Mesenchymal stem cell (in vitro differentiated cells and primary cell): Measurements from ENCODE around the gene GPRASP2. TPM values are rescaled to one million over a fixed set of nuclear protein-coding genes. Genes with fewer than 3 reads are reported as not detected.

Experiments used
- DNase-seq: peaks from one replicate; pipeline ENCODE4 v3.0.0-alpha.2; 2013
- H2AFZ ChIP-seq: one replicate; pipeline ENCODE4 v1.6.1; 2013; ENCODE audit warnings: low read depth, mild to moderate bottlenecking, control low read depth, inconsistent platforms, low read length, moderate library complexity
- H2AK5ac ChIP-seq: 2 replicates; pipeline ENCODE4 v1.6.1; 2013; ENCODE audit warnings: low read length, moderate library complexity, mild to moderate bottlenecking, inconsistent platforms; ENCODE audit not compliant: severe bottlenecking
- H2BK120ac ChIP-seq: one replicate; pipeline ENCODE4 v1.6.1; 2013; ENCODE audit warnings: low read depth, mild to moderate bottlenecking, inconsistent platforms, low read length, moderate library complexity
- H2BK12ac ChIP-seq, 2 experiments: one replicate each; pipeline ENCODE4 v1.6.1; 2013; ENCODE audit warnings: inconsistent platforms in 2 of 2, low read length in 2 of 2, mild to moderate bottlenecking in 2 of 2, moderate library complexity in 2 of 2, control low read depth in 1 of 2
- H2BK15ac ChIP-seq: one replicate; pipeline ENCODE4 v1.6.1; 2013; ENCODE audit warnings: mild to moderate bottlenecking, low read depth, inconsistent platforms; ENCODE audit not compliant: poor library complexity, severe bottlenecking
- H2BK5ac ChIP-seq: 2 replicates; pipeline ENCODE4 v1.6.1; 2013; ENCODE audit warnings: low read depth, mild to moderate bottlenecking, low read length, control low read depth, inconsistent platforms; ENCODE audit not compliant: poor library complexity, severe bottlenecking
- H3K14ac ChIP-seq, 2 experiments: one replicate each; pipeline ENCODE4 v1.6.1; 2013; ENCODE audit warnings: inconsistent platforms in 2 of 2, low read length in 2 of 2, control low read depth in 1 of 2, mild to moderate bottlenecking in 1 of 2, moderate library complexity in 1 of 2
- H3K18ac ChIP-seq, 2 experiments: one replicate each; pipeline ENCODE4 v1.6.1; 2013; ENCODE audit warnings: inconsistent platforms in 2 of 2, low read length in 2 of 2, control low read depth in 1 of 2, low read depth in 1 of 2, mild to moderate bottlenecking in 1 of 2
- H3K23ac ChIP-seq, 2 experiments: one replicate each; pipeline ENCODE4 v1.6.1; 2013; ENCODE audit warnings: inconsistent platforms in 2 of 2, low read length in 2 of 2, mild to moderate bottlenecking in 2 of 2, moderate library complexity in 2 of 2, control low read depth in 1 of 2
- H3K27ac ChIP-seq: 2 replicates; pipeline ENCODE4 v1.5.1; 2013; ENCODE audit warnings: mild to moderate bottlenecking, moderate library complexity, low read length, control low read depth, inconsistent platforms; ENCODE audit not compliant: poor library complexity, severe bottlenecking
- H3K27me3 ChIP-seq, 2 experiments: 2 replicates each; pipeline versions ENCODE4 v1.6.1 to v1.7.0; 2013; ENCODE audit warnings: low read length in 2 of 2, mild to moderate bottlenecking in 2 of 2, moderate library complexity in 2 of 2, control low read depth in 1 of 2, inconsistent platforms in 1 of 2; ENCODE audit not compliant: control insufficient read depth in 1 of 2, insufficient read depth in 1 of 2
- H3K36me3 ChIP-seq, 2 experiments: 2 replicates each; pipeline versions ENCODE4 v1.6.1 to v1.7.0; 2013; ENCODE audit warnings: low read length in 2 of 2, control low read depth in 1 of 2, inconsistent platforms in 1 of 2, low read depth in 1 of 2, mild to moderate bottlenecking in 1 of 2; ENCODE audit not compliant: insufficient read depth in 2 of 2, control insufficient read depth in 1 of 2
- H3K4ac ChIP-seq, 2 experiments: one replicate each; pipeline ENCODE4 v1.6.1; 2013; ENCODE audit warnings: inconsistent platforms in 2 of 2, low read length in 2 of 2, mild to moderate bottlenecking in 2 of 2, moderate library complexity in 2 of 2, control low read depth in 1 of 2, low read depth in 1 of 2
- H3K4me1 ChIP-seq: 2 replicates; pipeline ENCODE4 v1.6.1; 2013; ENCODE audit warnings: low read depth, low read length, control low read depth; ENCODE audit not compliant: control insufficient read depth, insufficient read depth
- H3K4me2 ChIP-seq: 2 replicates; pipeline ENCODE4 v1.6.1; 2013; ENCODE audit warnings: low read length, mild to moderate bottlenecking, inconsistent platforms; ENCODE audit not compliant: poor library complexity, severe bottlenecking
- H3K4me3 ChIP-seq, 2 experiments: 2 replicates each; pipeline versions ENCODE4 v1.5.1 to v1.7.0; 2013; ENCODE audit warnings: low read length in 2 of 2, mild to moderate bottlenecking in 2 of 2, control low read depth in 1 of 2, low read depth in 1 of 2; ENCODE audit not compliant: insufficient read depth in 1 of 2
- H3K79me1 ChIP-seq: replicated peaks from 2 replicates; pipeline ENCODE4 v1.6.1; 2013; ENCODE audit warnings: mild to moderate bottlenecking, control low read depth, low read length, inconsistent platforms; ENCODE audit not compliant: poor library complexity, severe bottlenecking
- H3K9ac ChIP-seq: 2 replicates; pipeline ENCODE4 v1.7.0; 2013; ENCODE audit warnings: mild to moderate bottlenecking, low read length, moderate library complexity
- H3K9me3 ChIP-seq: 2 replicates; pipeline ENCODE4 v1.7.0; 2013; ENCODE audit warnings: mild to moderate bottlenecking, low read length; ENCODE audit not compliant: control insufficient read depth
- H4K8ac ChIP-seq: one replicate; pipeline ENCODE4 v1.6.1; 2013; ENCODE audit warnings: inconsistent platforms, mild to moderate bottlenecking, low read length, moderate library complexity
- H4K91ac ChIP-seq: one replicate; pipeline ENCODE4 v1.6.1; 2013; ENCODE audit warnings: mild to moderate bottlenecking, low read length, inconsistent platforms
- WGBS: methylation state at CpG from one replicate; pipeline ENCODE4 v1.1.7; 2013; ENCODE audit warnings: mixed read lengths; 5-methylcytosine and 5-hydroxymethylcytosine counted together
- small RNA-seq: library from polyadenylated mRNA; stranded (forward); fragments of <200 nt; extraction: miRNeasy Mini kit (QIAGEN cat#:217004); gene quantifications from one replicate; pipeline ENCODE3, GENCODE V24; 2013; ENCODE audit warnings: low read depth

The GPRASP2 gene

GRCh38 chrX:102765217-102765616 lies 53.0 kb downstream of the GPRASP2 start:
- Histone ChIP-seq H3K4me3 (no peak overlapping the region), H3K18ac (no peak overlapping the region), H3K36me3 (no peaks in the 10 kb centered on the region), H3K79me1 (no peaks in the 10 kb centered on the region), H4K91ac (no peak overlapping the region), H2BK12ac (no peak overlapping the region), H2AFZ (no peak overlapping the region), H2BK5ac (no peak overlapping the region), H3K4ac (no peak overlapping the region), H3K23ac (no peak overlapping the region), H3K9me3 (no peaks in the 10 kb centered on the region), H3K9ac (peak overlapping the region; percentile 52), H3K14ac (no peak overlapping the region), H2BK15ac (no peak overlapping the region), H3K27ac (no peak overlapping the region), H3K4me1 (no peaks in the 10 kb centered on the region), H4K8ac (no peak overlapping the region), H2AK5ac (no peak overlapping the region), H3K4me2 (no peak overlapping the region), H2BK120ac (no peak overlapping the region), H3K27me3 (peaks cover 0 to 5% of the 10 kb centered on the region in 2 experiments)
- 35% methylated on average over 2 of the region's 2 CpGs for WGBS
- DNase-seq = peak; percentile 5

GRCh38 chrX:102765809-102766208 lies 53.6 kb downstream of the GPRASP2 start:
- H3K4ac ChIP-seq = no peak overlapping the region
- H2AFZ ChIP-seq = no peak overlapping the region
- H3K9ac ChIP-seq = peak overlapping the region; percentile 52
- H3K36me3 ChIP-seq = no peaks in the 10 kb centered on the region
- H2BK12ac ChIP-seq = no peak overlapping the region
- H3K9me3 ChIP-seq = no peaks in the 10 kb centered on the region
- no peak overlapping the region for H3K18ac ChIP-seq
- H3K4me2 ChIP-seq = no peak overlapping the region
- no peaks in the 10 kb centered on the region for H3K79me1 ChIP-seq
- no peak overlapping the region for H3K23ac ChIP-seq
- peak; percentile 10 for DNase-seq
- H3K14ac ChIP-seq = no peak overlapping the region
- no peak overlapping the region for H3K27ac ChIP-seq
- H2BK120ac ChIP-seq = no peak overlapping the region
- H3K4me1 ChIP-seq = no peaks in the 10 kb centered on the region
- H4K91ac ChIP-seq = no peak overlapping the region
- no peak overlapping the region for H4K8ac ChIP-seq
- H2AK5ac ChIP-seq = no peak overlapping the region
- no peak overlapping the region for H3K4me3 ChIP-seq
- no peak overlapping the region for H2BK15ac ChIP-seq
- H2BK5ac ChIP-seq = no peak overlapping the region
- peaks cover 0 to 5% of the 10 kb centered on the region in 2 experiments for H3K27me3 ChIP-seq
- WGBS = 94% methylated on average over 2 of the region's 4 CpGs

GRCh38 chrX:102767287-102767686 lies 55.0 kb downstream of the GPRASP2 start:
- H4K8ac ChIP-seq = no peak overlapping the region
- WGBS = no CpG with 5 or more reads among the region's 1 CpG
- no peak overlapping the region for H3K27ac ChIP-seq
- H3K4me3 ChIP-seq = no peak overlapping the region
- no peak overlapping the region for H3K23ac ChIP-seq
- H2BK12ac ChIP-seq = no peak overlapping the region
- H3K4ac ChIP-seq = no peak overlapping the region
- no peak overlapping the region for H2BK15ac ChIP-seq
- H3K4me2 ChIP-seq = no peak overlapping the region
- H2BK5ac ChIP-seq = no peak overlapping the region
- peaks cover 0 to 1% of the 10 kb centered on the region in 2 experiments for H3K27me3 ChIP-seq
- H2AFZ ChIP-seq = no peak overlapping the region
- H3K9me3 ChIP-seq = no peaks in the 10 kb centered on the region
- no peaks in the 10 kb centered on the region for H3K36me3 ChIP-seq
- H4K91ac ChIP-seq = no peak overlapping the region
- no peak overlapping the region for H3K9ac ChIP-seq
- H2BK120ac ChIP-seq = no peak overlapping the region
- no peak overlapping the region for H3K18ac ChIP-seq
- no peak for DNase-seq
- H3K79me1 ChIP-seq = peaks cover 4% of the 10 kb centered on the region
- no peak overlapping the region for H3K14ac ChIP-seq
- H2AK5ac ChIP-seq = no peak overlapping the region
- H3K4me1 ChIP-seq = no peaks in the 10 kb centered on the region

Small RNA genes within 50 kb of the gene (small RNA-seq; reads per million reads assigned to genes)
- gene RNU6-589P = not detected
